Breast epithelium (tissue), 3 donors: Measurements from ENCODE around the gene ATP5F1B.

Source experiments
- POLR2A ChIP-seq: fragments of 450-650 bp; IDR thresholded peaks from one replicate; pipeline ENCODE4 v1.6.1; 2016; ENCODE audit warnings: antibody characterized with exemption, mild to moderate bottlenecking, moderate library complexity
- TF ChIP-seq, protein P1 (sequence below), 3 donors: fragments of 450-650 bp; IDR thresholded peaks; one replicate each; pipeline ENCODE4 v1.5.1; 2016 to 2017; ENCODE audit warnings: antibody characterized with exemption in 3 of 3, mild to moderate bottlenecking in 3 of 3, moderate library complexity in 3 of 3

DNA sequence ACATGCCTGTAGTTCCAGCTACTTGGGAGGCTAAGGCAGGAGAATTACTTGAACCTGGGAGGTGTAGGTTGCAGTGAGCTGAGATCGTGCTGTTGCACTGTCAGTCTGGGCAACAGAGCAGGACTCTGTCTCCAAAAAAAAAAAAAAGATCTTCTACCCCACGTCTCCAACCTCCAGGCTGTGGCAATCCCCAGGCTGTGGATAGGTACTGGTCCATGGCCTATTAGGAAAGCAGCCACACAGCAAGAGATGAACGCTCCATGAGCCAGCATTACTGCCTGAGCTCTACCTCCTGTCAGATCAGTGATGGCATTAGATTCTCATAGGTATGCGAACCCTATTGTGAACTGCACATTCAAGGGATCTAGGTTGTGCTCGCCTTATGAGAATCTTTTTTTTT is 48.4 kb upstream of the ATP5F1B start:
- TF ChIP-seq POLR2A, result no peak
- TF ChIP-seq, protein P1, sequence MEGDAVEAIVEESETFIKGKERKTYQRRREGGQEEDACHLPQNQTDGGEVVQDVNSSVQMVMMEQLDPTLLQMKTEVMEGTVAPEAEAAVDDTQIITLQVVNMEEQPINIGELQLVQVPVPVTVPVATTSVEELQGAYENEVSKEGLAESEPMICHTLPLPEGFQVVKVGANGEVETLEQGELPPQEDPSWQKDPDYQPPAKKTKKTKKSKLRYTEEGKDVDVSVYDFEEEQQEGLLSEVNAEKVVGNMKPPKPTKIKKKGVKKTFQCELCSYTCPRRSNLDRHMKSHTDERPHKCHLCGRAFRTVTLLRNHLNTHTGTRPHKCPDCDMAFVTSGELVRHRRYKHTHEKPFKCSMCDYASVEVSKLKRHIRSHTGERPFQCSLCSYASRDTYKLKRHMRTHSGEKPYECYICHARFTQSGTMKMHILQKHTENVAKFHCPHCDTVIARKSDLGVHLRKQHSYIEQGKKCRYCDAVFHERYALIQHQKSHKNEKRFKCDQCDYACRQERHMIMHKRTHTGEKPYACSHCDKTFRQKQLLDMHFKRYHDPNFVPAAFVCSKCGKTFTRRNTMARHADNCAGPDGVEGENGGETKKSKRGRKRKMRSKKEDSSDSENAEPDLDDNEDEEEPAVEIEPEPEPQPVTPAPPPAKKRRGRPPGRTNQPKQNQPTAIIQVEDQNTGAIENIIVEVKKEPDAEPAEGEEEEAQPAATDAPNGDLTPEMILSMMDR (IDR thresholded peaks at IDR 0.05), result no peak
